Ovary (tissue), 9 donors: ENCODE data around the gene SPATA2L. TPM values are rescaled to one million over a fixed set of nuclear protein-coding genes. Genes with fewer than 3 reads are reported as not detected.
A peak's percentile ranks its signal among the peaks of the same experiment; 100 is the strongest.

Source experiments
- DNase-seq, 5 donors: peaks; one replicate each; pipeline ENCODE4 v3.0.0-alpha.2; 2019 to 2020
- H3K27ac ChIP-seq, 2 donors: fragments of 200-600 bp; one replicate each; pipeline versions ENCODE4 v1.5.1 to v1.8.0; 2019 to 2022
- H3K27me3 ChIP-seq: fragments of 200-600 bp; one replicate; pipeline ENCODE4 v1.8.0; 2022
- H3K36me3 ChIP-seq: fragments of 200-600 bp; sonication (generic); one replicate; pipeline ENCODE4 v1.5.1; 2019
- H3K4me1 ChIP-seq: one replicate; pipeline ENCODE4 v1.8.1; 2013; ENCODE audit warnings: mild to moderate bottlenecking, moderate library complexity; ENCODE audit not compliant: insufficient read depth
- H3K4me3 ChIP-seq: fragments of 200-600 bp; sonication (generic); one replicate; pipeline ENCODE4 v1.5.1; 2017
- H3K9me3 ChIP-seq, 2 donors: fragments of 200-600 bp in 1 of 2; sonication (generic) in 1 of 2; one replicate each; pipeline versions ENCODE4 v1.5.1 to v1.8.1; 2013 to 2019; ENCODE audit warnings: mild to moderate bottlenecking in 1 of 2, moderate library complexity in 1 of 2
- CTCF ChIP-seq, 3 donors: fragments of 450-650 bp in 2 of 3; fragments of 200-600 bp in 1 of 3; IDR thresholded peaks; one replicate each; pipeline versions ENCODE4 v1.5.1 to v1.8.0; 2016 to 2022; ENCODE audit warnings: antibody characterized with exemption in 3 of 3, mild to moderate bottlenecking in 1 of 3
- EP300 ChIP-seq: sonication (generic); formaldehyde crosslinking; IDR thresholded peaks from one replicate; pipeline ENCODE4 v1.6.1; 2017; ENCODE audit warnings: antibody characterized with exemption
- POLR2A ChIP-seq: fragments of 450-650 bp; IDR thresholded peaks from one replicate; pipeline ENCODE4 v1.6.1; 2017; ENCODE audit warnings: antibody characterized with exemption, mild to moderate bottlenecking, moderate library complexity
- WGBS, 3 donors: extraction: QIAGEN DNeasy Blood & Tissue Kit in 1 of 3; methylation state at CpG; one replicate each; pipeline versions ENCODE4 v1.1.5 to v1.1.7; 2013 to 2017; 5-methylcytosine and 5-hydroxymethylcytosine counted together
- intact Hi-C, 4 donors: fragments of 100-400 bp; cut with DNase I; formaldehyde crosslinking; loops; one replicate each; pipeline versions ENCODE4 v1.11.0 to v1.15.1; 2022 to 2023
- polyA plus RNA-seq, 2 donors: library from polyadenylated mRNA; stranded (reverse); fragments of 200-250 nt in 1 of 2; fragments of 350-450 nt in 1 of 2; fragmentation: Illumina TruSeq in 1 of 2; extraction: RNeasy Lipid Tissue Mini Kit (QIAGEN cat#74804) in 1 of 2; gene quantifications; one replicate each; pipeline ENCODE4 v1.2.3, GENCODE V29; 2013 to 2014
- total RNA-seq, 7 donors: library from RNA; depleted of rRNA in 2 of 7; stranded (reverse); fragments of >200 nt in 2 of 7; fragmentation: NEBNext Ultra II Directional in 3 of 7; extraction: Animal tissue kit (Norgen Biotek cat#: 25700) in 3 of 7; gene quantifications; one replicate each; pipeline versions ENCODE4 v1.1.0 to v1.2.4, GENCODE V29; 2016 to 2023
- donor health status: DM: no; HTN: no; CAD: no; lungs with moderate emphysema.
- donor health status: DM: no; HTN: no; CAD: no.
- donor health status: Bipolar disorder and iron deficiency.
- donor health status: DM: yes; HTN: yes; CAD: no.
- donor health status: DM: no; HTN: no; CAD: no.
- donor health status: DM: yes; HTN: yes; CAD: no.

SPATA2L gene
- total and polyA plus RNA-seq, 9 donors, result 0.42 to 29.8 (median 5.2) TPM

DNA sequence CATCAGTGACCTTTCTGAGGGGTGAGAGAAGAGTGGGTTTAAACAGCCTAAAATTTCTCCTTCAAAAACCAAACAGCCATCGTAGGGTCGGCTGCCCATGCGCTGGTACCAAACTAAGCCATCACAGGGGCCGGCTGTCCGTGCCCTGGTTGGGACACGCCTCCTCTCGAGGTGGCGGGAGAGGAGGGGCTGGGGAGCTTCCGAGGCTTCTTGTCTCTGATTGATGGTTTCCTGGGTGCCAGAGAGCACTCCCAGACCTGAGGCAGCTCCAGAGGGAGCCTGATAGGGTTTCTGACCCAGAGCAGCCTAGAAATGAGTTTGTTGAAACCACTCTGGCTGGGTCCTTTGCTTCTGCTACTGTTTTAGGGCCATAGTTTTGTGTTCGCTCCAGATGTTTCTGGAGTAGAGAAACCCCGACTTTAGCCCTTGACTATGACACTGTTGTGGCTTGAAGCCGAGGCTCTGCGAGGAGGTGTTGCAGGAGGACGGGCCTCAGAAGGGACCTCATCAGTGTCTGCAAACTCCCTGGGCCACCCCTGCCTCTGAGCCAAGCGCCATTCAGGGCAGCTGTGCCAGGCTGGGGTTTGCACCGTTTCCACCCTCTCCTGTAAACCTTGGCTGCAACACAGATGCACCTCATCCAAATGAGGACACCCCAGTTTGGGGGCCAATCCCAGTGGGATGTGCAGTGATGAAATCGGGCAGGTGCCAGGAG, 26.1 kb upstream of the SPATA2L start:
- Histone ChIP-seq H3K4me3 (no peak overlapping the region), H3K27me3 (no peaks in the 10 kb centered on the region), H3K4me1 (peaks cover 2% of the 10 kb centered on the region), H3K27ac (no peak overlapping the region), H3K9me3 (no peaks in the 10 kb centered on the region), H3K36me3 (no peaks in the 10 kb centered on the region)
- TF ChIP-seq EP300, result no peak
- no peak for TF ChIP-seq CTCF (IDR thresholded peaks at IDR 0.05)
- intact Hi-C loops, result no loop called here
- DNase-seq, result no peak
- 77 to 82% (median 78%) methylated on average over 17 of the region's 17 CpGs for WGBS, 3 donors

- no peak overlapping the region for H3K27ac ChIP-seq
- no peaks in the 10 kb centered on the region for H3K9me3 ChIP-seq
- no peaks in the 10 kb centered on the region for H3K36me3 ChIP-seq
- intact Hi-C loops, result no loop called here
- H3K27me3 ChIP-seq, result no peaks in the 10 kb centered on the region
- WGBS, 3 donors, result 77 to 81% (median 79%) methylated on average over 29 to 30 of the region's 30 CpGs
- H3K4me1 ChIP-seq, result peaks cover 11% of the 10 kb centered on the region
- DNase-seq, result peak in 2 of 5 donors; percentile 12 to 54
- no peak overlapping the region for H3K4me3 ChIP-seq
- TF ChIP-seq POLR2A (no peak), CTCF (IDR thresholded peaks at IDR 0.05) (no peak), EP300 (no peak)
Observed at GRCh38 chr16:89723279-89724250, 22.1 kb upstream of the SPATA2L start.

DNA sequence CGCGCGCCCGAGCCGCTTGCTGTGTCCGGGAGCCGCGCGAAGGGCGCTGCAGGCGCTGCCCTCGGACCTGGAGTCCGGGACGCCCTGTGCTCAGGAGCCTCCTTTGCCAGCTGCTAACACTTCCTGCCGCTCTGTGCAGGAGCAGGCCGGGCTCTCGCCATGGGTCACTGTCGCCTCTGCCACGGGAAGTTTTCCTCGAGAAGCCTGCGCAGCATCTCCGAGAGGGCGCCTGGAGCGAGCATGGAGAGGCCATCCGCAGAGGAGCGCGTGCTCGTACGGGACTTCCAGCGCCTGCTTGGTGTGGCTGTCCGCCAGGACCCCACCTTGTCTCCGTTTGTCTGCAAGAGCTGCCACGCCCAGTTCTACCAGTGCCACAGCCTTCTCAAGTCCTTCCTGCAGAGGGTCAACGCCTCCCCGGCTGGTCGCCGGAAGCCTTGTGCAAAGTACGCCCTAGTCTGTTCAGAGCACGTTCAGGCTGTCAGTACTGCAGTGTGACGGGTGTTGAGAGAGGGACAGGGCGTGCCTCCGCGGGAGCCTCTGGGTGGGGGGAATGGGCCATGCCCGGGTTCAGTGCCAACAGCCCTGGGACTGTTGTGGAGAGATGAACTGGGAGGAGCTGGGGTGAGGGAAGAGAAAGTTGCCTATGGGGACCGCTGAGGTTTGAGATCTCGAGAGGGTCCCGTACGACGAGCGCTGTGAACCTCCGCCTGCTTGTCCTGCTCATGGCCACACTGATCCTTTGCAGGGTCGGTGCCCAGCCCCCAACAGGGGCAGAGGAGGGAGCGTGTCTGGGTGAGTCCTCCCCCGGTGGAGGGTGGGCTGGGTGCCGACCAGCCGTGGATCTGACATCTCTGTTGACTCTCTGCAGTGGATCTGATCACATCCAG, 21.1 kb upstream of the SPATA2L start:
- WGBS, 3 donors, result 36 to 42% (median 40%) methylated on average over 53 to 56 of the region's 56 CpGs
- Histone ChIP-seq H3K27me3 (no peaks in the 10 kb centered on the region), H3K4me1 (peaks cover 11% of the 10 kb centered on the region), H3K9me3 (no peaks in the 10 kb centered on the region), H3K36me3 (no peaks in the 10 kb centered on the region), H3K4me3 (peak overlapping the region; percentile 94), H3K27ac (peak overlapping the region in 1 of 2 donors; percentile 95)
- TF ChIP-seq EP300 (no peak), POLR2A (no peak), CTCF (IDR thresholded peaks at IDR 0.05) (no peak)
- peak in 3 of 5 donors; percentile 24 to 68 (median 24) for DNase-seq
- intact Hi-C loops, result no loop called here
